ENCODE results near the gene TAS2R50.
A peak's percentile ranks its signal among the peaks of the same experiment; 100 is the strongest.
"Not testable (repeated sequence)": the region's sequence is repeated elsewhere in the genome, so short reads cannot be mapped to it uniquely, and the experiment has no call there.

Gene TAS2R50, protein sequence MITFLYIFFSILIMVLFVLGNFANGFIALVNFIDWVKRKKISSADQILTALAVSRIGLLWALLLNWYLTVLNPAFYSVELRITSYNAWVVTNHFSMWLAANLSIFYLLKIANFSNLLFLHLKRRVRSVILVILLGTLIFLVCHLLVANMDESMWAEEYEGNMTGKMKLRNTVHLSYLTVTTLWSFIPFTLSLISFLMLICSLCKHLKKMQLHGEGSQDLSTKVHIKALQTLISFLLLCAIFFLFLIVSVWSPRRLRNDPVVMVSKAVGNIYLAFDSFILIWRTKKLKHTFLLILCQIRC

DNA sequence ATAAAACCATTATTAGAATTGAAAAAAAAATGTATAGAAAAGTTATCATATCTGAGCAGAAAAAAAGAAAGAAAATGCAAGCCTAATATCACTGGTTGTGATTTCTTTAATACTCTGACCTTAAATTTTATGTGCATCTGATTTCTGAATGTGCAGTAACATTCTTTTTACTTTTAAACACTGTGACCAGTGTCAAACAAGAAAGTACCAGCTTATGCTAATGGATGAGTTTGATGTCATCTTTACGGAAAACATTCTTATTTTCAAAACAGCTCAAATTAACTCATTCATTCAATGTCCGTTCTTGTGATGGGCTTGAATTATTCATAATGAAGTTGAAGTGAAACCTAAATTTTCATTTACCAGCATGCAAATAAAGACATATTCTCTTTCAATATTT is at the start of gene TAS2R50:
Gene TAS2R50, minus strand, starts transcription at position 101 of the 400 bp plus-strand sequence. Its CDS starts 52 bp downstream, at position 49.
- no peak for DNase-seq

DNA sequence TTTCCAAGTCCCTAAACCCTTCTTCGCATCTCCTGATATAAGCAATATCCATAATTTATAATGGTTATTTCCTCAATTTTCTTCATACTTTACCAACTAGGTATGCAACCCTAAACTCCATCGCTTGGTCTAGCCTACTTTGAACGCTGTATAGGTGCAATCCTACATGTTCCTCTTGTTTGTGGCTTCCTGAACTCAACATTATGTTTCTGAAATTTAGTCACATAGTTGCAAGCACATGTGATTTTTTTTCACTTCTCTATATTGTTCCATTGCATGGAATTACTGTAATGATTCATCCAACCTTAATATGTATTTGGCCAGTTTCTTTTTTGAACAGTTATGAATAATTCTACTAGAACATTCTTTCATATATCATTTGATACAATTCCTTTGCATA is 47.2 kb upstream of the TAS2R50 start:
- not testable (repeated sequence) for DNase-seq

DNA sequence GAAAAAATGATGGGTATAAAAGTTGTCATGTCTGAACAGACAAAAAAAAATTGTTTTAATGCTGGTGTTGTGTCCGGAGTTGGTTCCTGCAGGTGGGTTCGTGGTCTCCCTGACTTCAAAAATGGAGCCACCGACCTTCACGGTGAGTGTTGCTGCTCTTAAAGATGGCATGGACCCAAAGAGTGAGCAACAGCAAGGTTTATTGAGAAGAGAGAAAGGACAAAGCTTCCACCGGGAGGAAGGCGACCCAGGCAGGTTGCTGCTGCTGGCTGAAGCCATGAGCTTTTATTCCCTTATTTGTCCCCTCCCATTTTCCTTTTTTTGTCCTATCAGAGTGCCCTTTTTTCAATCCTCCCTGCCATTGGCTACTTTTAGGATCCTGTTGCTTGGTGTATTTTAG is 44.6 kb upstream of the TAS2R50 start, which contains the start of gene TAS2R31:
Gene TAS2R31, minus strand, starts transcription at position 101 of the 400 bp plus-strand sequence. Its CDS starts 72 bp downstream, at position 29.
- no peak for DNase-seq

DNA sequence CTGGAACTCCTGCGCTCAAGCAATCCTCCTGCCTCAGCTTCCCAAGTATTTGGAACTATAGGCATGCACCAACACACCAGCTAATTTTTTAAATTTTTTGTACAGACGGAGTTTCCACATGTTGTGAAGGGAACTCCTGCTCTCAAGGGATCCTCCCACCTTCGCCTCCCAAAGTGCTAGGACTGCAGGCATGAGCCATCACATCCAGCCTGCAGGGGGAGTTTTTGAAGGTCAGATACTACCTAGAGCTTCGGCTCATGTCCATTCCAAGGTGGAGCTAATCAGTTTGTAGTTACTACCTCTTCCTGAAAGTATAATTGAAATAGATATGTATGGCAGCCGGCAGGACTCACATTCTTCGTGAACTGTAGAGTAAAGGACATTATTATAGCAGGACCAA is 39.4 kb upstream of the TAS2R50 start:
- DNase-seq, result no peak

DNA sequence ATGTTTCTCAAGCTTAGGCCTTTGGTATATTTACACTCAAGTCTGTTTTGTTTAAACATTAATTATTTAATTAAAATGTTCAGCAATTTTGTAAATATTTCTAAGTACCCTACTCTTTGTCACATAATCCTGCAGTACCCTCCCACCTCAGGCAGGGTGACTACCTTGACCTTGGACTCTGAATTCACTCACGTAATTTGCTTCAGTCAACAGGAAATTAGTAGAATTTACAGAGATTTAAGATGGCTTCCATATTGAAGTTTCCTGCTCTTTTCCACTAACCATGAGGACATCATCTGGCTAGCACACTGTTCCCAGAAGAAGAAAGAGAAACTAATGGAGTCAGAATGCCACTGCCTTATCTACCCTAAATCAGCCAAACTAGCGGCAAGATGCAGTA is 36.7 kb upstream of the TAS2R50 start:
- no peak for DNase-seq

DNA sequence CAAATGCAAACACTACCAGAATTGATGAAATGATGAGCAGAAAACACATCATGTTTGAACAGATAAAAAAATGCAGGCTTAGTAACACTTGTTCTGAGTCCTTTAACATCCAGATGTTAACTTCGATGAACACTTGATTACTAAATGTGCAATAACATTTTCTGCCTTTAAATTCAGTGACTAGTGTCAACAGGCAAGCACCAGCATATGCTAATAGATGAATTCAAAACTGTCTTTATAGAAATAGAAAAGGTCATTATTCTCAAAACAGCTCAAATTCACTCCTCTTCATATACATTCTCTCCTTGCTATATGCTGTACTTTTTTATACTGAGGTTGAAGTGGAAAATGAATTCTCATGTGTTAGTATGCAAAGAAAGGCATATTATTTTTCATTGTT is 35.8 kb upstream of the TAS2R50 start, which contains the start of gene TAS2R19:
Gene TAS2R19, minus strand, starts transcription at position 101 of the 400 bp plus-strand sequence. Its CDS starts 49 bp downstream, at position 52.
- DNase-seq, result no peak

DNA sequence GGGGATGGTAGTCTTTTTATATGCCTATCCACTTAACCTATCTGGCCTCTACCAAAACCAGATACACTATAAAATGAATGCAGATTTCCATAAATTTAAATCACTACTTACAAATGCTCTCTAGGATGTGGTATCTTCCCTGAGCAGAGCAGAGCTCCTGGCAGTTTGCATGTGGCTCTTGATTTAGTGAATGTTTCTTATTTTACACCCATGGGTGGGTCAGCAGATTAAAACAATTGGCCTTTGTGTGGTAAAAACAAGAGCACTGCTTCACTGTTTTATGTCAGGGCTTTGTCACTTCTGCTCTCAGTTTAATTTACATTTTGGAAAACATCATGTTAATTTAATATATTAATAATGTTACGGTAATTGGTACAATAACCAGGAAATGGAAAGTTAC is 30.2 kb upstream of the TAS2R50 start:
- DNase-seq, result no peak

DNA sequence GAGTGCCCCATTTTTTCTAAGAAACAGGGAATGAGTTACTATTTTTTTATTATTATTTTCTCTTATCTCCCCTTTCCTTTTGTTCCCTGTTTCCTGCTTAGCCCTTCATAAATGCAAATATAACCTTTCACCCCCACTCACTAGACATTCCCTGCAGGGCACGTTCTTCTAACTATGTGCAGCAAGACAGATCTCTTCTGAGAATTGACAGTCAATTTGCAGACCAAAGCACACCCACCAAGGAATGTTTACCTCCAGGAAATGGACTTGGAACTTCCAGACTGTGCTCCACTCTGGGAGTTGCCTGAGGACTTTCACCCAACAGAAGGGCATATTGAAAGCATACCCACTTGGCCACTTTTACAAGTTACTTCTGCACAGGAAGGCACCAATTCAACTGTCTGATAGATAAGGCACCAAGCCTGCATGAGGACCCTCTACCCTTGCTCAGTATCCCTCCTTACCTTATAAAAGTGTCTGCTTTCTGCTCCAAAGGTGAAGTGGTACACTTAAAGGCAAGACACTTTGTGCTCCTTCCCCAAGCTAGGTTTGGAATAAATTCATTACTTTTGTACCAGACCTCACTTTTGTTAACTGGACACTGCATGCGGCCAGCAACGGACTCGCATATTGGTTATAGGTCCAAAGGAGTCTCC is 29.2 kb upstream of the TAS2R50 start:
- DNase-seq, result no peak

DNA sequence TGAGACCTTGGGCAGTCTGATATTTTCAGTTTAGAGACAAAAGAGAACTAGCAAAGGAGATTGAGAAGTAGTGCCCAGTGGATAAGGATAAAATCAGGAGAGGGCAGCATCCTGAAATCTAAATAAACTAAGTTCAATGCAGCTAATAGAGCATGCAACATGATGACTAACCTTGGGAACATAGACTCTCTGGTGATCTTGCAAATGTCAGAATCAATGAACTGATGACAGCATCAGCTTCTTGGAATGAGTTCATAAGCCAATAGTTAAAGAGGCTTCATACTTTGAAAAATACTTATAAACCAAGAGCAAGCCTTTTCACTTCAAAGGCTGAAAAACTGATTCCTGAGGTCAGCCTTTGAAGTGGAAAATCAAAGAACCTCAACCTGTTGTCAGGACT is 27.5 kb upstream of the TAS2R50 start:
- peak; percentile 34 for DNase-seq

DNA sequence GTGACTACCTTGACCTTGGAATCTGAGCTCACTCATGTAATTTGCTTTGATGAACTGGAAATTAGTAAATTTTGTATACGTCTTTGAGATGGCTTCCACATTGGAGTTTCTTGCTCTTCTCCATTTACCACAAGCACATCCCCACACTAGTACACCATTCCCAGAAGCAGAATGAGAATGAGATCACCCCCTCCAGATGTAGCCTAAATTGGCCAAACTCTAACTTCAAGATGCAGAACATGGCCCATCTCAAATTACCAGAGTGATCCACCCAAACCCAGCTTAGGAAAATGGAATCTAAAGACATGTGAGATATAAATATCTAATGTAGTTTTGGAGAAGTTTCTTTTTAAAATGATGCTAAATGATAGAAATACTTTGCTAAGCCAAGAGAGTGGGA is 20.9 kb upstream of the TAS2R50 start:
- no peak for DNase-seq

DNA sequence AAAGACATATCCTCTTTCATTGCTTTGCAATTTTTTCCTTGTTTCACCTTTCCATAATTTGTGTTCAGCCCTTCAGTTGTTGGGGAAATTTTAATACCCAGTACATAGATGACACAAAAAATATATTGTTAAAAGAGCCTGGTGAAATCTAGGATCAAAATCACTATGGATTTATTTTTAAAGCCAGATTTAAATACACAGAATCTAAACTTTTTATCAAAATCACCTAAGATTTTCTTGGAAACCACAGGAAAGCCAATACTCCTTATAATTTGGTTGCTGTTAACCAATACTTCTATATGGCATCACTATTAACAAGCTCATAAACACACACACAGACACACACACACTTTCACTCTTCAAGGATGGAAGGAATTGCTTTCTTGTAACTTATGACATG is 11.5 kb upstream of the TAS2R50 start, which contains the start of gene TAS2R20:
Gene TAS2R20, minus strand, starts transcription at position 101 of the 400 bp plus-strand sequence. CDS start 429 bp downstream, outside the sequence.
- no peak for DNase-seq

DNA sequence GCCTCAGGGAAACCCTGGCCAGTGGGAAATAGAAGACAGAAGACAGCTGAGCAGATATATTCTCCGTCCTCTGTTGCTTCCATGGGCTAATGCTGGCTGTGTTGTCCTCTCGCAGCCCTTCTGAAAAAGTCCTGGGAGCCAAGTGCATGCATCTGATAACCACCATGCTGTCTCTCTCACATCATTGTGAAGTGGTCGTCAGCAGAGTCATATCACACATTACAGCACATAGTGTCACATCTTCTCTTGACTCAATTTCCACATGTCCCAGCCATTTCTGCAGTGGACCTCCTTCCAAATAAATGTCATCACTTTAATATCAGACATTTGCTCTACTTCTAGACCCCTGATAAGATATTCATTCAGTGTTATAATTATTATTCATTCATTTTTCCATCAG is 7.6 kb upstream of the TAS2R50 start:
- no peak for DNase-seq

DNA sequence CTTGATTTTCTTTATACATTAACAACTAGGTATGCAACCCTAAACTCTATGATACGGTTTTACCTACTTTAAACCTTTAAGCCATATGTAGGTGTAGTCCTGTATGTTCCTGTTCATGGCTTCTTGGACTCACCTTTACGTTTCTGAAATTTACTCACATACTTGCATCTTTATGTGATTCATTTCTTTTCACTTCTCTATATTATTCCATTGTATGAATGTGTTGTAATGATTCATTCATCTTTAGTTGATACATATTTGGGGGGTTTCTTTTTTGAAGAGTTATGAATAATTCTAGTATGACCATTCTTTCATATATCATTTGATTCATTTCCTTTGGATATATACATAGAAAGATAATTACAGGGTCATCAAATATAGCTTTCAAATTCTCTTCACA is 2.4 kb upstream of the TAS2R50 start:
- DNase-seq, result no peak

DNA sequence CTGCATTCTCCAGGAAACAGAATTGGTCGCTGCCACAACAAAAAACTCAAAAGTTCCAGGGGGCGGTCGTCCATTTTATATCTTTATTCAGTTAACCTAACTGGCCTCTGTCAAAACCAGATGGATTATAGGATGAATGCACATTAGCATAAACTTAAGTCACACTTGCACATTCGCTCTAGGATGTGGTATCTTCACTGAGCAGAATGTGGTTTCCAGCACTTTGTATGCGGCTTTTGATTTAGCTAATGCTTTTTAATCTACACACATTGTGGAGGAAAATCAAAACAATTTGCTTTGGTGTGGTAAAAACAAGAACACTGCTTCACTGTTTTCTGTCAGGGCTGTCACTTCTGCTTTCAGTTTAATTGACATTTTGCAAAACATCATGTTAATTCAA is 4.5 kb downstream of the TAS2R50 start:
- no peak for DNase-seq

DNA sequence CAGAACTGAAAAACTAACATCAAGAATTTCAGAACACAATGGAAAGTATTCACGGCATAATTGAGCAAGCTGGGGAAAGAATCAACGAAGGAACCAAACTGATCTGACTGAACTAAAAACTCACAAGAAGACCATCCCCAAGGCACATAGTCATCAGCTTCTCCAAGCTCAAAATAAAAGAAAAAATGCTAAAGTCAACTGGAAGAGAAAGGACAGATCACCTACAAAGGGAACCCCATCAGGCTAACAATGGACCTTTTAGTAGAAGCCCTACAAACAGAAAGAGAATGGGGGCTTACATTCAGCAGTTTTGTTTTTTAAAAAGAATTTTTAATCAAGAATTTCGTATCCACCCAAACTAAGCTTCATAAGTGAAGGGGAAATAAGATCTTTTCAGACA is 11.7 kb downstream of the TAS2R50 start:
- no peak for DNase-seq

DNA sequence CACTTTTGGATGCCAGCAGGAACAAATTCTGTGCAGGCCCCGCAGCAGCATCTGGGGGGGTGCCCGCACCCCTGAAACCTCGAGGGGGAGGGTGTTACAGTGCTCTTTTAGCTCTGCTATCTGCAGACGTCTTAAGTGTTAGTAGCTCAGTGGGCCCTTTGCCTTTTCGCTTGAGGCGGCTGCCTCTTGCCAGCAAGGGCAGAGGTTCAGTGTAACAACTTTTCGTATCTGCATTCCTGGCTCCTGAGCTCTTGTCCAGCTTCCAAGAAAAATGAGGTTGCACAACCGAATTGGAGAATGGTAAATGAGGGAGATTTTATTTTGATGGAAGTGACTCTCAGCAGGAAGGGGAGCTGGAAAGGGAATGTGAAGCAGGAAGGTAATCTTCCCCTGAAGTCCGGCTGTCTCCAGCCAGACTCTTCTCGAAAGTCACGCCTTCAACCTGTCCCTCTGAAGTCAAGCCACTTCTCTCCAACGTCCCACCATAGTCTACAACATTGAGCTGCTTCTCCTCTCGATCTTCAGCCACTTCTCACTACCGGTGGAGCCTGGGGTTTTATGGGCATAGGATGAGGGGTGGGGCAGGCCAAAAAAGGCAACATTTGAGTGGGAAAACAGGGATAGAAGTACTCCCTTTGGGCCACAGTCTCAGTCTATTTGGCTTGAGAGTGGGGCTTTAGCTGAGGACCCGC is 17.8 kb downstream of the TAS2R50 start:
- no peak for DNase-seq

DNA sequence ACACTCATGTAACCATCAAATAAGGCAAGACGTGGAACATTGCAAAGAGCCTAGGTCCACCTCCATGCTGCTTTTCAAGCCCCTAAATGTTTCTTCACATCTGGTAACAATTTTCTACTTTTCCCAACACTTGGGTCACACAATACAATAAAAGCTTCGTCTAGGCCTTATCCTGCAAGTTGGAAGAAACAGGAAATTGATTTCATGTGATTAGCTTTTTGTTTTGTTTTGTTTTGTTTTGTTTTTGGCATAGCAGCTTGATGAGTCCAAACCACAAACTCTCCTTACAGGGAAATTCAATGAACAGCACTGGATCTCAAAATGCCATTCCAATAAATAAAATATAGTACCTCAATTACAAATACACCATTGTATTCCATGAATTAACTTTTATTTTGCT is 19.3 kb downstream of the TAS2R50 start:
- peak; percentile 4 for DNase-seq

DNA sequence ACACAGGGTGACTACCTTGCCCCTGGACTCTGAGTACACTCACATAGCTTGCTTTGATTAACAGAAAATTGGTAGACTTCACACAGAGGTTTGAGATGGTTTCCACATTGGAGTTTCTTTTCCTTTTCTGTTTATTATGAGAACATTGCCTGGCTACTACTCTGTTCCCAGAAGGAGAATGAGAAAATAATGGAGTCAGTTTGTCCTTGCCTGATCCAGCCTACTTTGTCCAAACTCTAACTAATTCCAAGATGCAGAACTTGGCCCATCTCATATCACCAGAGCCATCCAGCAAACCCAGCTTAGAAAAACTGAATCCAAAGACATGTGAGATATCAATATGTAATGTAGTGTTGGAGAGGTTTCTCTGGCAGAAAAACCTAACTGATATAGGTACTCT is 20.4 kb downstream of the TAS2R50 start:
- no peak for DNase-seq

DNA sequence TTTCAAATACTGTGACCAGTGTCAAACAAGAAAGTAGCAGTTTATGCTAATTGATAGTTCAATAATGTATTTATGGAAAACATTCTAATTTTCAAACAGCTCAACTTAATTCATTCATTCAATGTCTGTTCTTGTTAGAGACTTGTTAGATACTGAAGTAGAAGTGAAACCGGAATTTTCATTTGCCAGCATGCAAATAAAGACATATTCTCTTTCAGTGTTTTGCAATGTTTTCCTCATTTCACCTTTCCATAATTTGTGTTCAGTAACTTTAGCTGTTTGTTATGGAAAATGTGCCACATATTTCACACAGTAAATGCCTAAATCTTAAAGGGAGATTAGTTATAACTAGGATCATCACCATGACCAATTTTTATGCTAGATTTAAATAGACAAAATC is 21.2 kb downstream of the TAS2R50 start:
- DNase-seq, result no peak

DNA sequence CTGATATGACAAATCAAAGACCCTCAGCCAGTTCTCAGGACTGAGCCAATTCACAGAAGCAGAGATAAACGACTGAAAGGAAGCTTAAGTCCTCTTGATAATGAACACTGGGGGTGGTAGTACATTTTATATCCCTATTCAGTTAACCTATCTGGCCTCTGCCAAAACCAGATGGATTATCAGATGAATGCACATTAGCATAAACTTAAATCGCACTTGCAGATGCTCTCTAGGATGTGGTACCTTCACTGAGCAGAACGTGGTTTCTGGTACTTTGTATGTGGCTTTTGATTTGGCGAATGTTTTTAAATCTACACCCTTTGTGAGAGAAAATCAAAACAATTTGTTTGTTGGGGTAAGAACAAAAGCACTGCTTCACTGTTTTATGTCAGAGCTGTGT is 26.5 kb downstream of the TAS2R50 start:
- no peak for DNase-seq

DNA sequence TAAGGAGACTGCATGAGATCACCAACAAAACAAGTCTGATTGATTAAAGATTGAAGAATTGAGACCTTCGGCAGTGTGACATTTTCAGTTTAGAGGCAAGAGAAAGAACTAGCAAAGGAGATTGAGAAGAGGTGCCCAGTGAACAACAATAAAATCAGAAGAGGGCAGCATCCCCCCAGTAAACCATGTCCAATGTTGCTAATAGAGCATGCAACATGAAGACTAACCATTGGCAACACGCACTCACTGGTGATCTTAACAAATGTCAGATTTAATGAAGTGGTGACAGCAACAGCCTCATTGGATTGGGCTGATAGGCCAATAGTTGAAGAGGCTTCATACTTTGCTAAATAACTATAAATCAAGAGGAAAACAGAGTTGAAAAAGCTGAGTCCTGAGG is 26.9 kb downstream of the TAS2R50 start:
- DNase-seq, result no peak

DNA sequence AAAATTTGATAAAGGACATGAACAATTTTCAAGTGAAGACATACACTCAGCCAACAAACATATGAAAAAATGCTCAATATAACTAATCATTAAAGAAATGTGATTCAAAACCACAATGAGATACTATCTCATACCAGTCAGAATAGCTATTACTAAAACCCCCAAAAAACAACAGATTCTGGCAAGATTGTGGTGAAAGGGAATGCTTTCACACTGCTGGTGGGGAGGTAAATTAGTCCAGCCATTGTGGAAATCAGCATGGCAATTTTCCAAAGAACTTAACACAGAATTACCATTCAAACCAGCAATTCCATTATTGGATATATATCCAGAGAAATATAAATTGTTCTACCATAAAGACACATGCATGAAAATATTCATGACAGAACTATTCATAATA is 29.0 kb downstream of the TAS2R50 start:
- no peak for DNase-seq

DNA sequence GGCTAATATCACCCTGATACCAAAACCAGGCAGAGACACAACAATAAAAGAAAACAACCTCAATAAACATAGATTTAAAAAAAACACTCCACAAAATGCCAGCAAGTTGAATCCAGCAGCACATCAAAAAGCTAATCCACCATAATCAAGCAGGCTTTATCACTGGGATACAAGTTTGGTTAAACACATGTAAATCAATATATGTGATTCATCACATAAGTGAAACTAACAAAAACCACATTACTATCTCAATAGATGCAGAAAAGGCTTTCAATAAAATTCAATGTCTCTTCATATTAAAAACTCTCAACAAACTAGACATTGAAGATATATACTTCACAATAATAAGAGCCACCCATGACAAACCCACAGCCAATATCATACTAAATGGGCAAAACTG is 30.6 kb downstream of the TAS2R50 start:
- DNase-seq, result no peak

DNA sequence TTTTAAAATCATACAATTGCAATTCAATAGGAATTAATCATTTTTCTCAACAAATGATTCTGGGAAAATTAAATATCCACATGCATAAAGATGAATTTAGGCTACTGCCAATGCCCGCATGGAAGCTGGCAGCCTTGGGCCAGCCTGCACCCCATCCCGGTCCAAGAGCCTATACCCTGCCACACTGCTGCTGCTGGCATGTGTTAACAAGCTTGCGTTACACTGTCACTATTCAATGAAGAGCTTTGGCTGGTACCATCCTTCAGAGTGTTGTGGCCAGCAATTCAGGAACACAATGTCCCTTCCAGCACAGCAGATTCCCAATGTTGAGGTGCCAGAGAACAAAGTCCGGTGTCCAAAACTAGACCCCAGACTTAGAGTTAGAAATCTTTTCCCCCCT is 34.1 kb downstream of the TAS2R50 start:
- DNase-seq, result no peak
